Naive thymus-derived CD4-positive, alpha-beta T cell (primary cell): ENCODE results near the gene MATN3. TPM values are rescaled to one million over a fixed set of nuclear protein-coding genes. Genes with fewer than 3 reads are reported as not detected.

Experiments used
- ATAC-seq: fragments of 150-1000 bp; cut with Tn5 transposase; 2 replicates; pipeline ENCODE4 v1.10.0; 2021; ENCODE audit warnings: mild to moderate bottlenecking, moderate library complexity
- CTCF ChIA-PET: fragments of 350-600 bp; sonication (Branson Sonifier 250); formaldehyde crosslinking; loops from one replicate; lab custom pipeline; 2021; ENCODE audit warnings: antibody characterized with exemption; lab: Charles Lee
- POLR2A ChIA-PET: fragments of 350-600 bp; sonication (Branson Sonifier 250); formaldehyde crosslinking; loops from one replicate; lab custom pipeline; 2021; ENCODE audit warnings: antibody characterized with exemption, inconsistent platforms; lab: Charles Lee
- DNase-seq, 9 donors: peaks; one replicate each; pipeline versions ENCODE4 v3.0.0 to v3.0.0-alpha.2; 2020 to 2022; ENCODE audit warnings: mixed read lengths in 1 of 9
- H3K27ac ChIP-seq: one replicate; pipeline ENCODE4 v1.7.0; 2013; ENCODE audit warnings: mild to moderate bottlenecking, low read depth, low read length, moderate library complexity
- H3K27me3 ChIP-seq, 2 donors: one replicate each; pipeline ENCODE4 v1.7.0; 2013; ENCODE audit warnings: low read length in 2 of 2, mild to moderate bottlenecking in 2 of 2, moderate library complexity in 2 of 2; ENCODE audit not compliant: control insufficient read depth in 2 of 2, insufficient read depth in 2 of 2
- H3K36me3 ChIP-seq, 3 experiments: 1 replicate in 2 of 3; 2 replicates in 1 of 3; pipeline ENCODE4 v1.7.0; 2013; ENCODE audit warnings: low read length in 3 of 3, mild to moderate bottlenecking in 3 of 3, moderate library complexity in 1 of 3; ENCODE audit not compliant: insufficient read depth in 3 of 3, control insufficient read depth in 2 of 3
- H3K4me1 ChIP-seq, 2 donors: one replicate each; pipeline ENCODE4 v1.7.0; 2013; ENCODE audit warnings: low read length in 2 of 2, mild to moderate bottlenecking in 2 of 2, moderate library complexity in 1 of 2; ENCODE audit not compliant: control insufficient read depth in 2 of 2, insufficient read depth in 2 of 2
- H3K4me3 ChIP-seq: 2 replicates; pipeline ENCODE4 v1.7.0; 2013; ENCODE audit warnings: mild to moderate bottlenecking, low read length
- H3K9me3 ChIP-seq, 3 experiments: 1 replicate in 2 of 3; 2 replicates in 1 of 3; pipeline ENCODE4 v1.7.0; 2013; ENCODE audit warnings: low read length in 3 of 3; ENCODE audit not compliant: control insufficient read depth in 2 of 3
- H3K27ac Mint-ChIP-seq, 9 donors: one replicate each; pipeline ENCODE4 v1.8.0; 2020 to 2022; ENCODE audit warnings: mixed read lengths in 9 of 9, mild to moderate bottlenecking in 8 of 9, moderate library complexity in 5 of 9, inconsistent platforms in 2 of 9
- H3K27me3 Mint-ChIP-seq, 5 donors: one replicate each; pipeline ENCODE4 v1.8.0; 2021 to 2022; ENCODE audit warnings: mixed read lengths in 5 of 5, mild to moderate bottlenecking in 1 of 5
- H3K36me3 Mint-ChIP-seq, 5 donors: one replicate each; pipeline ENCODE4 v1.8.0; 2020 to 2022; ENCODE audit warnings: mixed read lengths in 5 of 5, mild to moderate bottlenecking in 3 of 5, inconsistent platforms in 1 of 5
- H3K4me1 Mint-ChIP-seq, 7 donors: one replicate each; pipeline ENCODE4 v1.8.0; 2020 to 2022; ENCODE audit warnings: mixed read lengths in 7 of 7, mild to moderate bottlenecking in 3 of 7, inconsistent platforms in 1 of 7
- H3K4me3 Mint-ChIP-seq, 10 donors: one replicate each; pipeline ENCODE4 v1.8.0; 2020 to 2022; ENCODE audit warnings: mild to moderate bottlenecking in 10 of 10, mixed read lengths in 10 of 10, moderate library complexity in 6 of 10, inconsistent platforms in 2 of 10
- H3K9me3 Mint-ChIP-seq, 11 donors: one replicate each; pipeline ENCODE4 v1.8.0; 2020 to 2022; ENCODE audit warnings: mixed read lengths in 11 of 11, mild to moderate bottlenecking in 4 of 11, inconsistent platforms in 1 of 11, moderate library complexity in 1 of 11
- intact Hi-C, 2 donors: fragments of 100-400 bp; cut with micrococcal nuclease; formaldehyde crosslinking; loops; one replicate each; pipeline ENCODE4 v1.15.1; 2023
- polyA plus RNA-seq, 2 donors: library from polyadenylated mRNA; unstranded; fragments of 300-500 nt; fragmentation: Illumina TruSeq; gene quantifications; one replicate each; pipeline ENCODE4 v1.2.3, GENCODE V29; 2021
- total RNA-seq, 6 experiments: library from RNA in 5 of 6; stranded (reverse) in 5 of 6; gene quantifications; 1 replicate in 5 of 6; 2 replicates in 1 of 6; pipeline ENCODE4 v1.2.3 and lab custom pipeline; 2021 to 2026

Gene MATN3
- total and polyA plus RNA-seq, 7 experiments from 2014 or later: not detected

GRCh38 chr2:19991895-19992294, 20.6 kb downstream of the MATN3 start:
- peaks cover 9 to 33% (median 23%) of the 10 kb centered on the region in 7 donors for H3K4me1 Mint-ChIP-seq
- H3K4me1 ChIP-seq: peaks cover 0 to 14% of the 10 kb centered on the region in 2 donors
- no peaks in the 10 kb centered on the region for H3K36me3 Mint-ChIP-seq
- no peak overlapping the region for H3K27ac Mint-ChIP-seq
- no peak overlapping the region for H3K27ac ChIP-seq
- H3K27me3 Mint-ChIP-seq: peaks cover 7 to 40% (median 16%) of the 10 kb centered on the region in 5 donors
- no peak overlapping the region for H3K4me3 ChIP-seq
- H3K9me3 Mint-ChIP-seq: no peaks in the 10 kb centered on the region
- POLR2A ChIA-PET: no interaction called here
- ATAC-seq: no peak
- H3K36me3 ChIP-seq: no peaks in the 10 kb centered on the region
- intact Hi-C loops: loop anchor here (2.0 to 5.0 kb wide), 3 partner anchors 630 to 830 kb away; partner anchors contain the start of gene LDAH (in 1 of the 2)
- H3K9me3 ChIP-seq: no peaks in the 10 kb centered on the region
- CTCF ChIA-PET: no interaction called here
- peaks cover 0 to 4% of the 10 kb centered on the region in 2 donors for H3K27me3 ChIP-seq
- no peak for DNase-seq
- no peak overlapping the region for H3K4me3 Mint-ChIP-seq

GRCh38 chr2:19990416-19990728, 22.1 kb downstream of the MATN3 start:
- POLR2A ChIA-PET: interaction anchor here (1.4 kb wide), 1 partner anchor 61 kb away, joined by 5 read pairs; the partner anchor contains the start of gene LAPTM4A
- no peaks in the 10 kb centered on the region for H3K9me3 ChIP-seq
- H3K4me1 Mint-ChIP-seq: peaks cover 9 to 33% (median 23%) of the 10 kb centered on the region in 7 donors
- CTCF ChIA-PET: interaction anchor here (0.7 to 1.6 kb wide), 2 partner anchors 23 to 25 kb away, joined by 3 to 5 read pairs; no protein-coding TSS in a partner anchor
- H3K4me3 ChIP-seq: peak overlapping the region; percentile 91
- ATAC-seq (no peak), DNase-seq (no peak)
- H3K36me3 Mint-ChIP-seq: peaks cover 0 to 5% (median 0%) of the 10 kb centered on the region in 5 donors
- intact Hi-C loops: loop anchor here (1.0 to 5.0 kb wide), 7 partner anchors 61 to 1430 kb away; partner anchors contain the start of genes LAPTM4A (in 2 of the 2), RDH14 (in 2 of the 2), LDAH (in 1 of the 2) and TTC32 (in 1 of the 2)
- peaks cover 0 to 4% of the 10 kb centered on the region in 2 donors for H3K27me3 ChIP-seq
- H3K36me3 ChIP-seq: no peaks in the 10 kb centered on the region
- H3K4me1 ChIP-seq: peaks cover 0 to 14% of the 10 kb centered on the region in 2 donors
- H3K27ac Mint-ChIP-seq: peak overlapping the region in 8 of 9 donors; percentile 86 to 94 (median 88)
- peak overlapping the region; percentile 88 to 94 (median 89) for H3K4me3 Mint-ChIP-seq
- H3K9me3 Mint-ChIP-seq: no peaks in the 10 kb centered on the region
- H3K27me3 Mint-ChIP-seq: peaks cover 7 to 30% (median 12%) of the 10 kb centered on the region in 5 donors
- H3K27ac ChIP-seq: peak overlapping the region; percentile 68

GRCh38 chr2:19989667-19990415, 22.6 kb downstream of the MATN3 start, which contains the start of gene WDR35:
TSS of gene WDR35 (minus strand) at chr2:19990105. CDS start at chr2:19990015, 90 bp downstream.
- intact Hi-C loops: loop anchor here (1.0 to 5.0 kb wide), 8 partner anchors 61 to 1430 kb away; partner anchors contain the start of genes LAPTM4A (in 2 of the 2), RDH14 (in 2 of the 2), LDAH (in 1 of the 2) and TTC32 (in 1 of the 2)
- ChIA-PET POLR2A (interaction anchor here (0.8 to 1.4 kb wide), 3 partner anchors 62 to 107 kb away, joined by 3 to 5 read pairs (median 3); partner anchors contain the start of gene LAPTM4A), CTCF (interaction anchor here (0.6 to 1.6 kb wide), 3 partner anchors 24 to 204 kb away, joined by 3 to 5 read pairs (median 3); no protein-coding TSS in a partner anchor)
- H3K36me3 ChIP-seq: no peaks in the 10 kb centered on the region
- H3K27me3 ChIP-seq: peaks cover 0 to 4% of the 10 kb centered on the region in 2 donors
- Mint-ChIP-seq H3K27me3 (peaks cover 7 to 30% (median 12%) of the 10 kb centered on the region in 5 donors), H3K4me1 (peaks cover 11 to 33% (median 23%) of the 10 kb centered on the region in 7 donors), H3K27ac (peak within 1 kb of the TSS; percentile 86 to 94 (median 89)), H3K36me3 (peaks cover 0 to 5% (median 0%) of the 10 kb centered on the region in 5 donors), H3K4me3 (peak within 1 kb of the TSS; percentile 88 to 94 (median 89)), H3K9me3 (no peaks in the 10 kb centered on the region)
- peak within 1 kb of the TSS; percentile 68 for H3K27ac ChIP-seq
- H3K4me3 ChIP-seq: peak within 1 kb of the TSS; percentile 91
- ATAC-seq: peak; percentile 95
- peaks cover 0 to 14% of the 10 kb centered on the region in 2 donors for H3K4me1 ChIP-seq
- H3K9me3 ChIP-seq: no peaks in the 10 kb centered on the region
- peak; percentile 78 to 99 (median 86) for DNase-seq

DNA sequence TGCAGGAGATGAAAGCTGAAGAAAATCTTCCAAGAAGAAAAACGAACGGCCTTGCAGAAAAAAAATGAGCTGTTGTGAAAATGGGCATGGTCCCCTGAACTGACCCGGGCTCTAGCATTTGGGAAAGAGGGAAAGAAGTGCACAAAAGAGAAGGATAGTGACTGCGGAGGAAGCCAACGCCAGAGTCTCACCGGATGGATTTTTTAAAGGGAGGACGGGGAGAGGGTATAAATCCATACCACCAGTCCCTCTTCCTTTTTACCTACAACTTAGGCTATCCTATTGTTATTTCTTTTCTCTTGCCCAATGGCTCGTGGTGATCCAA, 23.2 kb downstream of the MATN3 start:
- Histone ChIP-seq H3K4me1 (peaks cover 0 to 14% of the 10 kb centered on the region in 2 donors), H3K4me3 (peak overlapping the region; percentile 91), H3K27me3 (peaks cover 0 to 4% of the 10 kb centered on the region in 2 donors), H3K27ac (peak overlapping the region; percentile 68), H3K9me3 (no peaks in the 10 kb centered on the region), H3K36me3 (no peaks in the 10 kb centered on the region)
- no peaks in the 10 kb centered on the region for H3K9me3 Mint-ChIP-seq
- peaks cover 11 to 33% (median 23%) of the 10 kb centered on the region in 7 donors for H3K4me1 Mint-ChIP-seq
- peaks cover 0 to 5% (median under 1%) of the 10 kb centered on the region in 5 donors for H3K36me3 Mint-ChIP-seq
- CTCF ChIA-PET: interaction anchor here (0.6 to 1.6 kb wide), 2 partner anchors 25 to 205 kb away, joined by 3 to 5 read pairs; no protein-coding TSS in a partner anchor
- peaks cover 7 to 28% (median 9%) of the 10 kb centered on the region in 5 donors for H3K27me3 Mint-ChIP-seq
- H3K4me3 Mint-ChIP-seq: peak overlapping the region; percentile 88 to 94 (median 89)
- DNase-seq (no peak), ATAC-seq (no peak)
- POLR2A ChIA-PET: interaction anchor here (0.8 to 1.4 kb wide), 3 partner anchors 62 to 107 kb away, joined by 3 to 5 read pairs (median 3); partner anchors contain the start of gene LAPTM4A
- intact Hi-C loops: loop anchor here in 1 of 2 donors (5.0 kb wide), 1 partner anchor 642 kb away; no protein-coding TSS in a partner anchor
- H3K27ac Mint-ChIP-seq: peak overlapping the region; percentile 86 to 94 (median 89)

DNA sequence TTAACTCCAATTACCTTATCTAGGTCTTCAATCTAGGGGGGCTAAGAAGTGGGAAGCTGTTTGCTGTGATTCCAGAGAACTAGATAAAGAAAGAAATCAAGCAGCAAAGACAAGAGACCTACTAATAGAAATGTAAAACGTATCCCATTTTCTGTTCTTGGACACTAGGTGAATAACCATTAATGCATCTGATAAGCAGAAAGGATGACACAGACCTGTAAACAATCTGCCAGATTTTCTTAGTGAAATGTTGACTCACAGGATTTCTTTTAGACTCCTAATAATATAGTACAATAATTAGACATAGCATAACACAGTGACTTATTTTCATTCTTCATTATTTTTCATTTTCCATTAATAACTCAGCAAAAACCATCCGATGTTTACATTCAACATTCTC, 23.9 kb downstream of the MATN3 start:
- ChIA-PET CTCF (no interaction called here), POLR2A (no interaction called here)
- Mint-ChIP-seq H3K27ac (peak overlapping the region in 5 of 9 donors; percentile 16 to 94 (median 89)), H3K27me3 (peaks cover 7 to 22% (median 9%) of the 10 kb centered on the region in 5 donors), H3K9me3 (no peaks in the 10 kb centered on the region), H3K4me3 (peak overlapping the region in 9 of 10 donors; percentile 88 to 94 (median 89)), H3K36me3 (peaks cover 0 to 9% (median 1%) of the 10 kb centered on the region in 5 donors), H3K4me1 (peaks cover 11 to 33% (median 23%) of the 10 kb centered on the region in 7 donors)
- peaks cover 0 to 4% of the 10 kb centered on the region in 2 donors for H3K27me3 ChIP-seq
- no peak for DNase-seq
- ATAC-seq: no peak
- H3K4me1 ChIP-seq: peaks cover 0 to 14% of the 10 kb centered on the region in 2 donors
- no peak overlapping the region for H3K27ac ChIP-seq
- intact Hi-C loops: loop anchor here in 1 of 2 donors (5.0 kb wide), 1 partner anchor 641 kb away; no protein-coding TSS in a partner anchor
- no peaks in the 10 kb centered on the region for H3K9me3 ChIP-seq
- H3K36me3 ChIP-seq: no peaks in the 10 kb centered on the region
- no peak overlapping the region for H3K4me3 ChIP-seq

DNA sequence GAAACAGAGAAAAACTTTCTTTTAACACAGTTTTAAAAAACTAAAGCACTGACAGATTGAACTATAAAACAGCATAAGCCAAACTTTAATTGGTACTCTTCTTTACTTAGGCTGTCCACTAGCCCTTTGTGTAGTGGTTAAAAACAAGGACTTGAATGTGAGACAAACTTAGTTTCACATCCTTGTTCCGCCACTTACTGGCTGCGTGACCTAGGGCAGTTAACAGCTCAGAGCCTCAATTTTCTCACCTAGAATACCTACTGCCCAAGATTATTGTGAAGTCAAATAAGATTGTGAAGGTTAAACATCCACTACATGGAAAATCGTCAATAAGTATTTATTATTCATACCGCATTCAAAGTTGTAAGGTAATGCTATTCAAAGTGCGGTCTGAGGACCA, 24.5 kb downstream of the MATN3 start:
- H3K27ac ChIP-seq: no peak overlapping the region
- intact Hi-C loops: loop anchor here in 1 of 2 donors (5.0 kb wide), 1 partner anchor 641 kb away; no protein-coding TSS in a partner anchor
- H3K36me3 ChIP-seq: no peaks in the 10 kb centered on the region
- no peak overlapping the region for H3K4me3 ChIP-seq
- peaks cover 0 to 14% of the 10 kb centered on the region in 2 donors for H3K4me1 ChIP-seq
- Mint-ChIP-seq H3K9me3 (no peaks in the 10 kb centered on the region), H3K4me3 (peak overlapping the region in 1 of 10 donors; percentile 36), H3K4me1 (peaks cover 11 to 33% (median 23%) of the 10 kb centered on the region in 7 donors), H3K36me3 (peaks cover 0 to 12% (median 2%) of the 10 kb centered on the region in 5 donors), H3K27ac (peak overlapping the region in 2 of 9 donors; percentile 16 to 89), H3K27me3 (peaks cover 7 to 15% (median 9%) of the 10 kb centered on the region in 5 donors)
- H3K27me3 ChIP-seq: peaks cover 0 to 4% of the 10 kb centered on the region in 2 donors
- no peaks in the 10 kb centered on the region for H3K9me3 ChIP-seq
- DNase-seq (no peak), ATAC-seq (no peak)
- ChIA-PET CTCF (no interaction called here), POLR2A (no interaction called here)
